ENCODE measurements around the gene WEE2.

DNA sequence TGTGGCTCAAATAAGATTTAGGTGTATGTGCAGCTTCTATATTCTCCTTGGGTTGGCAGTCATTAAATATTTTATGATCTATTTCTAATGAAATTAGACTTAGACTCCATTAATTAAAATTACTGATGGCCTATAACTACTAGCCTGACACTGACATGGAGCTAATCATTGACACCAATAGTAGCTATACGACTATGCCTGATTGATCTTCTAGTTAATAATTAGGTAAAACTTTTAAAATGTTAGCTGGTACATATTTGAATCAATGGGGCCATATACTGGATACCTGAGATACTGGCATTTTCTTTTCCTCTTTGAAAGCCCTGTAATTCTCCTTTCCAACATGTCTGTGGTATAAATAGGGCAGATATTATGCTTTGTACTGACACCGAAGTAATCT is 14.4 kb downstream of the WEE2 start:
- TF ChIP-seq CTCF (IDR thresholded peaks at IDR 0.05) (no peak), POLR2A (IDR thresholded peaks at IDR 0.05) (no peak)

Data from uterus (tissue), 2 donors.